SHP77 treated with DMSO at 0.1 percent for 48 hours (cell line): ENCODE measurements around the gene ME3.

Experiments
- DNase-seq: peaks from one replicate; lab custom pipeline; 2025; lab: John Stamatoyannopoulos, UW

The ME3 gene

DNA sequence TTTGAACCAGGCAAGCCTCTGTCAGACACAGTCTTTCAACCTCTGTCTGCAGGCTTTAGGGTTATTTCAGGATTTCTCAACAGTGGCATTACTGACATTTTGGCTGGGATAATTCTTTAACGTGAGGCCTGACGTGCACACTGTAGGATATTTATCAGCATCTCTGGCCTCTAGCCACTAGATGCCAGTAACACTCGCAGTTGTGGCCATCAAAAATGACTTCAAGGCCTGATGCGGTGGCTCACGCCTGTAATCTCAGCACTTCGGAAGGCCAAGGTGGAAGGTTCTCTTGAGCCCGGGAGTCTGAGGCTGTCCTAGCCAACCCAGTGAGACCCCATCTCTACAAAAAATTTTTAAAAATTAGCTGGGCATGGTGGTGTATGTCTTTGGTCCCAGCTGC, 184.7 kb downstream of the ME3 start:
- no peak for DNase-seq

DNA sequence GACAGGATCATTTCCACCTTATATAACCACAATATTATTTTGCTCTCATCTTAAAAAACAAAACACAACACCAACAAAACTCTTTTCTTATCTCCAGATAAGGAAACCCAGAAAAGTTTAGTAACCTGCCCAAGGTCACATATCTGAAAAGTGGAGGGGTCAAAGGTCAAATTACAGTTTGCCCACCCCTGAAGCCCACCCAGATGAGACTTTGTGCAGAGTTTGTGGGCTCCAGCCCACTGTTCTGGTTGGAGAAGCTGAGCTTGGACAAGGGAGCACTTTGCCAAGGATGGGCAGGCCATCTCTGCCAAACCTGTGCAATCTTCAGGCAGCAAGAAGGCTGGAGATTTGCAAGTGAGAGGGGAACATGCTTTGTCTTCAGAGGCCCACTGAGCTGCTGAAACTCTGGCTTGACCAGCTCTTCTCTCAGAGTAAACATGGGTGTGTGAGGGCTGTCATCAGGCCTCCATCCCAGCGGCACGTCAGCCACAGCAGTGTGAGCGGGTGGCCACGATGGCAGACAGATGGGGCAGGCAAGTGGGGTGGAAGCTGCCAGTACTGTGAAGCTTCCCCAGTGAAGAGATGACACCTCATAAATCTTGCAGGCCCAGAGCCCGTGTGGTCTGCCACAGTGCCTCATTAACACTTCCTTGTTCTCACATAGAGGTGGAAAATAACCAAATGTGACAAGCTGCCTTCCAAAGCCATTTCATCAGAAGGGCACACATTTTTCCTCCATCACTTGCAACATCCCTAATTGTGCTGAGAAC, 186.0 kb downstream of the ME3 start:
- peak; percentile 2 for DNase-seq

DNA sequence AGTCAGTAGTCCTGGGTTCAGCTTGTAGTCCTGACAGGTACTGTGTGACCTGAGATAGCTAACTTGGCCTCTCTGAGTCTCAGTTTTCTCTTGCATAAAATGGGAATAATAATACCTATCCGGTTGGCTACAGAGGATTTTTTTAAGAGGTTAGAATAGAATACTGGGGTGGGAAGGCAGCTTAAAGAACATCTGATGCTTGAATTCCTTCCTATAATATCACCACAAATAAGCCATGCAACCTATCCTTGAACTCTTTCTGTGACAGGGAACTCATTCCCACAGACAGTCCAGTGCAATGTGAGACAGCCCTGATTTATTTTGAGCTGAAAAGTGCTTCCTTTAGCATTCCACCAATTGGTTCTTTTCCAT, 187.6 kb downstream of the ME3 start:
- no peak for DNase-seq

DNA sequence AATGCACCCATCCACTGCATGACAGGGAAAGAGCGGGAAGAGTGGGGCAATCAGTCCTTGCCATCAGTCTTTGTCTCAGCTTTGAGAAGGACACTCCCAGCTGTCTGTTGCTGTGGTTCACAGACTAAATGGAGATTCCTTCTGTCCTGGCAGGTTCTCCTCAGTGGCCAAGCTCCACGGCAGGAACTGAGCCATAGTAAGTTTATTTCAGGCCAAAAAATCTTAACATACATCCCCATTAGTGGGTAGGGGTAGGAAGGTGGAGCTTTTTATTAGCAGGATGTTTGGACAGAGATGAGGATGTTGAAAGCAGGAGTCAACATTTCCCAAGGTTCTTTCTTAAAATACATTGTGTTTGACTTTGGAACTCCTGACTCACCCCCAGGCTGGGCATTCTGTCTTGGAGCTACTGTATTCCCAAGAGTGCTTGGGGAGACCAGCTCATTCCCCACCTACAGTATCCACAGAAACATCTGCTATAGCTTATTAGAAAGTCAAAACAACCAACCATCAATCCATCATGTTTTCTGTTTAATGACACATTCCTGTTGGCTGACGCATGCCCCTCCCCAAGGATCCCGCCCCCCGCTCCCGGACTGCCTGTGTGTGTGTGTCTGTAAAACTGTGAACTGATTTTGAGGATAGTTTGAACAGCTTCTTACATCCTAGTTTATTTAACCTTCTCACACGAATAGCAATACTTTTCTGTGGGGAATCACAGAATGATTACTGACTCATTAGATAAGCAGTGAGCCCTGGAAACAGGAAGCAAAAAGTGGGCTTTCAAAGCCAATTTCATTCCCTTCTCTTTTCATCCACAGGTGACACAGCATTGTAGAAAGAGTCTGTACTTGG, 188.2 kb downstream of the ME3 start:
- no peak for DNase-seq

DNA sequence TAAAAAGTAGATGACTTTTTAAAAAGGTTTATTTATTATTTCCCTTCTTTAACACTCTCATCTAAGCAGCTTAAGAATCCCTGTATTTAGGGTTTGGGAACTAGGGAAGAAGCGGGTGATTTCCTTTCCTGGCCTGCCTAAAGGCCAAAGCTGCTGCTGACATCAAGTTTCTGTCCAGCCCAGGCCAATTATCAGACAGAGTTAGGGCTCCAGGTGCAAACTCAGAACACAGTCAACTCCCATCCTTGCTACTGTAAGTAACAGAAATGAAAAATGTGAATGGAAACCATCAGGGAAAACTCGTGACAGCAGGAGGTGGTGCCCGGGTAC, 188.8 kb downstream of the ME3 start:
- DNase-seq = no peak

DNA sequence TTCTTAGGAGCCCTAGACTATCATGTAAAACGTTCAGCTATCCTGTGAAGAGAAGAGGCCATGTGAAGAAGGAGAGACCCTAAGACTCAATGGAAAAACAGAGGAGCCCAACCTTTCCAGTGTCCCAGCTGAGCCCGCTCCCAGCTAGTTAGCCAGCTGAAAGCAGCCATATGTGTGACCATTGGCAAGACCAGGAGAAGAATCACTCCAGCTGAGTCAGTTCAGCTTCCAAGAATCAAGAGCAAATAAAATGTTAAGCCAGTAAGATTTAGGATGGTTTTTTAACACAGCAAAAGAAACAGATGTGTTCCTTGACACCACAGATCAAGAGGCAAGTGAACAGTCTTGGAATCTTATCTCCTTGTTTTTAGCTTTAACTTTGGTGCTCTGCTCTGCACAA, 189.7 kb downstream of the ME3 start:
- no peak for DNase-seq

DNA sequence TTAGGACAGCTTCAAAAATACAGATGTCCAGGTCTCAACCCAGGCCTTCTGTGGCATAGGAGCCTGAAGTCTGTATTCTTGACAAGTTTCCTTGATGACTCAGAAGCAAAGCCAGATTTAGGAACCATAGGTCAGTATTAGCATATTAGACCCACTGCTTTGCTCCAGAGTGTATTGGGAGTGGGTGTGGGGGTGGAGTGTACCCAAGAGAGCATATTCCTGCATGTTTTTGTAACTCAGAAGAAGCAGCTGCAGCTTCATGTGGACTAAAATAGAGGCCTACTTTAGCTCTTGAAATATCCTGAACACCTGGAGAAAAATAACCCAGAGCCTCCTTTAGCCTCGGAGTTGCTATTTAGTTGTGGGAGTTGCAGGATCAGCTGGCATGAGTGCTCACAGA, 191.0 kb downstream of the ME3 start:
- DNase-seq = no peak

DNA sequence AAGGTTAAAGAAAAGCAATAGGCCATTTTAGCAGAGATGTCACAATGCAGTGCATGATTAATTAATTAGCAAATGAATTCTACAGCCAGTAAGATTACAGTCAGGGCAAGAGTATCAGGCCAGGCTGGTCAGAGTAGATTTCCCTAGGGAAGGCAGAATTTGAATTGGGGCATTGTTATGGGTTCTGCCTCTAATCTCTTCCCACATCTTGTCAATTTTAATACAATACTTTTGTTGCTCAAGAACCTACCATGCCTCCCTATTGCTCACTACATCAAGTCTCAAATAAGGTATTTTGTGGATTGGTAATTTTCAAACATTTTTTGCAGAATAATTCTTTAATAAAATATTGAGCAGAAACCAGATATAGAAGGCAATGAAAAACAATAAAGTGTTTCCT, 194.1 kb downstream of the ME3 start:
- DNase-seq = no peak

DNA sequence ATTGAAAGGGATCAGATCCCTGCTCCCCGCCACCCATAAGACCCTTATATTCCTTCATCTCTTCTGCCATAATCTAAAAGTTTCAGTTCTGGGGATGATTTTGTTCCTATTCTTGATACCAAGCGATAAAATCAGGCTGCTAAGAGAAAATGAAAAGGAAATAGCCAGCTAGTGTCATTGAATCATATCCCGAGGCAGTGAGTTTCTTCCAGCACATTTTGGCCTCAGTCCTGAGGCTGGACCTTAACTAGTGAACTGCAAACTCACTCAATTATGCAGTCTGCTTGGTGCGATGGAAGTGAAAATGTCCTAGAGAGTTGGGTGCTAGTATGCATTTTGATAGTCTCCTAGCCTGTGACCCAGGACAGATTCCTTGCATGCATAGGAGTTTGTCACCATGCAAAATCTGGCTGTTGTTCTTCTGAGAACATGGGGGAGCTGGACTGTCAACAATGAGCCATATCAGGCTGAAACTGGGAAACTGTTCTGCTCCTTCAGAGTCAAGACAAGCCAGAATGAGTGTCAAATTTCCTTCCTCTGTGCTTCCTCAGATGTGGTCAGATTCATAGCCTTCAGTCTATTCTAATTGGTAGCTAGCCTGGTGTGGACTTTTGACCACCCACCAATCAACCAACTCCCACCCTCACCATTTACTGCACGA, 194.8 kb downstream of the ME3 start:
- no peak for DNase-seq

DNA sequence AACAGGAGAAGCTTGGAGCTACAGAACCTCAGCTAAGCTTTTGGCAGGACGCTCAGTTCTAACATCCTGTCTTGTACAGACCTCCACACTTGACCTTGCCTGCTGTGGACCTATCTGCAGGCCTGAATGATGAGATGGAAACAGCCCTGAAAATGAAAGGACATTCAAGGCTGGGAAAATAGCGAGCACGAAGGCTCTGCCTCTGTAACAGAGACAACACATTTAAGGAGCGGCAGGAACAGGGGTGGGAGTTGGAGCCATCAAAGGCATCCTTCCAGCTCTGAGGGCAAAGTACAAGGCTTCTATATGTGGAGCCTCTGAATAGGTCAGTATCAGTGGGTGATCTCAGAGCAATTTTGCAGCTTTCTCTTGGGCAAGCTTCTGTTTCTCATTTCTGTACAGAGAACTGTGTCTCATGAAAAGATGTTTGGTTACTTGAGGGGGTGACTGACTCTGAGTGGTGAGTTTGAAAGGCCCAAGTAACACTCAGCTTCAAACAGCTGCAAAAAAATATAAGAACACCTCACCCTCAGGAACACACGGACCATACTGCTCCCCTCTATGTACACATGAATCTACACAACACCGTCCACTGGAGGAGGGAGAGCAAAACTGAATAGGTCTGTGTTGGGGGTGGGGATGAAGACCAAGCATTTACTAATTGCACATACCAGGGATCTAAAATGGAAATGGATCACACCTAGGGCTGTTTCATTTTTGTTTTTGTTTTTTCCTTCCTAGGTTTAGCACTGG, 196.1 kb downstream of the ME3 start:
- no peak for DNase-seq

DNA sequence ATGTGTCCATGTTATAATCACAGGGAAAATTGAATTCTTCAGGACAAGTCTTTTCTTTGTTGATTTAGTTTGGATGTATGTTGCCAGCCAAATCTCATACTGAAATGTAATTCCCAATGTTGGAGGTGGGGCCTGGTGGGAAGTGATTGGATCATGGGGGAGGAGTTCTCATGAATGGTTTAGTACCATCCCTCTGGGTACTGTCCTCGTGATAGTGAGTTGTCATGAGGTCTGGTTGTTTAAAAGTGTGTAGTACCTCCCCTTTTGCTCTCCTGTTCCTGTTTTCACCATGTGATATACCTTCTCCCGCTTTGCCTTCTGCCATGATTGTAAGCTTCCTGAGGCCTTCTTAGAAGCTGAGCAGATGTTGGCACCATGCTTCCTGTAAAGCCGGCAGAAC, 197.4 kb downstream of the ME3 start:
- DNase-seq = no peak

DNA sequence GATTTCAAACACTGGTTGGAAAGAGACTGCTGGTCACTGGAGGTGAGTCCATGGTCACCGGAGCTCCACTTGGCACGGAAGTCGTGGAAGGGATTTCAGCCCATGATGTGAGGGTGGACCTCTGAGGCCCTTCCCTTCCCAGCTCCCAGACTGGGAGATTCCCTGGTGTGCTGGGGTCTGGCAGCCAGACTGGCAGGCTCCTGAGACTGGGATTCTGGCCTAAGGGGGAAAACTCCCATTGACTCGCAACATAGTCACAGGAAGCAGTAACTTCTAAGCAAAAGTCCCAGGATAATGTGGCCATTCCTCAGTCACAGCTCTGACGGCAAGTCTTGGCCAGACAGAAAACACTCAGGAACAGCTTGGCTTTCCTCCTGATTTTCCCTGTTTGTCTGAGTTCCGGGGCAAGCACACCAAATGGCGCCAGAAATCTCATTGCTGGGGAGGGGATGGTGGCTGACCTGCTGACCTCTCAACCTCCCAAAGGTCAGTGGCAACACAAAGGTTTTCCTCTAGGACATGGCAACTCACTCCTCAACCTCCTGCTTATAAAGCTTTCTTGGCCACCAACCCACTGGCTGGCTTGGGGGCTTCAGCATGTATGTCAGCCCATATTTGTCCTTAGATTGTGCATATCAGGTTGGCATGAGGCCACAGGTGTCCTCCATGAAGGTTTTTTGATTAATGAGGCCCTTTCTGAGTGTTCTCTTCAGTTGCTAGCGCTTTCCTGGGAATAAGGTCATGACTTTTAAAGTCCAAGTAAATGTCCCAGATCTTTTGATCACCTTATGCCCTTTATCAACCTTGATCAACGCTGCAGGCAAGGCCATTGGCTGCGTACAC, 198.2 kb downstream of the ME3 start:
- no peak for DNase-seq

DNA sequence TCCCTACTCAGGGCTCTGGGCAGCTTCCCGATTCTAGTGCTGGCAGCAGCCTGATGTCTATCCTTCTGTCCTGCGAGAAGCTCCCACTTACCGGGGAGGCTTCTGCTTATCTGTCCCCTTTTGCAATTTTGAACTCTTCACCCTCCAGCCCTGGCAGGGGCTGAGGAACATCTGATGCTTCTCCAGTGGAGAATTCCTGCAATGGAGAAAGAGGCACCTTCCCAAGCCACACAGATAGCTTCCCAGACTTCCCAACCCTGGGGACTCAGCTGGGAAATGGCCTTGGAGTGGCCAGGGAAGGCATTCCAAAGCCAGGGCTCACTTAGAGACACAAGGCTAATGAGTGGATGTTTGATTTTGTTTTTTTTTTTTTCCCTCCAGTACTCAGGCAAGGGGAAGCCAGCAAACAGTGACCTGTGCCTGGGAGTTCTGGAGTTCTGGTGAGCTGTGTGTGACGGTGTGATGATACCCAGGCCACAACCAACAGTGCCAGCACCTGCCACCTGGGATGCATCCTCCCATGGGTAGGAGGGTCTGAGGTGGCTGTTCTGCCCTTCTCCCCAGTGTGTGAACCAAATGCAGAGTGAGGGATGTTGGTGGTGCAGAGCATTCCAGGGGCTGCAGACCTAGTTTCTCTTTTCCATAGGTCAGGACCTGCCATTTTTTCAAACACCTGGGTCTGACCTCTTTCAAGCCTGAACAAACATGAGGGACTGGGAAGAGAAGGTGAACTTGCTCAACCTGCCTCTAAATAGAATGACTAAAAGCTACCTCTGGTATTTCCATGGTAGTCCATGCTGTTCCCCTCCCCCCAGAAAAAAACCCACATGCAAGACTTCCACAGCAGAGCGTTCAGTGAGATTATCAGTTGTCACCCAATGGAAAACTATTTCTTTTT, 202.7 kb downstream of the ME3 start:
- DNase-seq = no peak

DNA sequence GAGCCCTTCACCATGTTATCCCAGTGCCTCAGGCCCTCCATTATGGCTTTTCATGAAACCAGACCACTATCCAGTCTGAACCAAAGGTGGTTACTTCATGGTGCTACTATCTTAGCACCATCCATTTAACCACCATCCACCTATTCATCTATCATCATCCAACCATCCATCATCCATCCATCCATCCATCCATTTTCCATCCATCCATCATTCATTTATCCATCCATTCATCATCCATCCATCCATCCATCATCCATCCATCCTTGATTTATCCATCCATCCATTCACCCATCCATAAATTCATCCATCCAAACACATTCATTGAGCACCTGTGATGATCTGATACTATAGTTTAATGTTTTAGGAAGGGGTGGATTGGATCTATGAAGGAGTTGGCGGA, 204.2 kb downstream of the ME3 start:
- no peak for DNase-seq

DNA sequence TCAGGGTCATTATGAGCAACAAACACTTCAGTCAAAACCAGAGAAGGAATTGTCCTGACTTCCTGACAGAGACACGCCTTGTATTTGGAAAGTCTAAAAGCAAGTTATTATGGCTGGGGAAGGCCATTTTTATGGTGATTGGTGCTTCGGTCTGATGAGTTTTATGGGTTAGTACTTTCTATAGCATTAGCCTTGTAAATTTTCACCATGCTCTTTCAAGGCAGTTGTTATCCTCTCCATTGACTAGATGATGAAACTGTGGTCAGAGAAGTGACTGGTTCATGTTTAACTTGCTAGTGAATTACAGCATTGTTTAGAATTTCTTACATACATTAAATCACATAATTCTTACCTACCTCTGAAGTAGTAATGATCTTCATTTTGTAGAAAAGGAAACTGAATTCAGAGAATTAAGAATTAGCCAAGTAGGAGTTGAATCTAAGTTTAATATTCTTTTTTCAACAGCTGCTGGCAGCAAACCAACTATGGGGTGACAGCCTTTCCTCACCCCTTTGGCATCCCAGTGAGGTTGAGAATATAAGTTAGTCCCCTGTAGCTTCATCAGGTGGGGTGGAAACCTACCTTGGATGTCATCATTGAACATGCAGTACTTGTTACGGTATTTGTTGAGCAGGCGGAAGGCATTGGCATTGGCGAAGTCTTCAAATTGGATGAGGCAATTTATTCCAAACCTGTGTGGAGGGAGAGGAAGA, 207.8 kb downstream of the ME3 start:
- no peak for DNase-seq

DNA sequence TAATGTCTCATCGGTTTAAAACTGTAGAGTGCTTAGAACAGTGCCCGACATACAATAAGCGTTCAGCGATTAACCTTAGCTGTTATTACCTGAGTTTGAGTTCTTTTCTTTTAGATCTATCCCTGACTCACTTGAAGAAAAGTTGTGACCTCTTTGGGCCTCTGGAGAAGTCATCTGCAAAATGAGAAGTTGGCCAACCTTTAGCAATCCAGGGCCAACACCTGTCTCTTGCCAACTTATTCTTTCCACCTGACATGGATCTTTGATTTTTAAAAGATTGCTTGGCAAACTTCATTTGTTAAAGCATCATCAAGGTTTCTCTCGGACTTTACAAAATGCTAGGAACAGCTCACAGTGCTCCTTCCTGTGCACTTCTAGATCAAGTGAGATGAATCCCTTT, 208.5 kb downstream of the ME3 start:
- no peak for DNase-seq

DNA sequence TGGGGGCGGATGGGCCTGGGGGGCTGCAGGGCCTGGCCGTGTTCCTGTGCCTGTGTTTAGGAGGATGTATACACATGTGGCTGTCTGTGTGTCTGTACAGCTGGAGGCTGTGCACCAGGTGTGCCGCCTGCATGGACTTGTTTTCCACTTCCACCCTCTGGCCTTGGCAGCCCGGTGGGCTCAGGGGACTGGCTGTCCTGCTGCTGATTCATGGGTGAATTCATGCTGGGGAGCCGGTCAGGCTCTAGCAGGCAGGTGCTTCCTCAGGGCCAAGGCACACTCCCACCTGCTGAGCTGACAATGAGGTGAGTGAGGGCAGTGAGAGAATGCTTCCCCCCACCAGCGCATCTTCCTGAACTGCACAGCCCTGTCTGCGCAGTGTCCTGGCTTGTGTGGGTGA, 209.3 kb downstream of the ME3 start:
- no peak for DNase-seq

DNA sequence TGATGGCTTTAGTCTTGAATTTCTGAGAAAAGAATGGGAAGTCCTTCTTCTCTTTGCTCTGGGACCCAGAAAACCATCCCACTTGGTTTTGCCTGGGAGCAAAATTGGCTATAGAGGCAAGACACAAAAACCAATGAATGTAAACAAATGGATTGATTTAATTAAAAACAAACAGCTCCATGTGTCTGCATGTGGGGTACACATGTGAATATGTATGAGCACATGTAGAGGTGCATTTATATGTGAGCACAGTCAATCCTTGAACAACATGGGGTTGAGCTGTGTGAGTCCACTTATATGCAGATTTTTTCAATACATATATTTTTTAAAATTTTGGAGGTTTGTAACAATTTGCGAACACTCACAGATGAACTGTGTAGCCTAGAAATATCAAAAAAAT, 210.5 kb downstream of the ME3 start:
- no peak for DNase-seq

DNA sequence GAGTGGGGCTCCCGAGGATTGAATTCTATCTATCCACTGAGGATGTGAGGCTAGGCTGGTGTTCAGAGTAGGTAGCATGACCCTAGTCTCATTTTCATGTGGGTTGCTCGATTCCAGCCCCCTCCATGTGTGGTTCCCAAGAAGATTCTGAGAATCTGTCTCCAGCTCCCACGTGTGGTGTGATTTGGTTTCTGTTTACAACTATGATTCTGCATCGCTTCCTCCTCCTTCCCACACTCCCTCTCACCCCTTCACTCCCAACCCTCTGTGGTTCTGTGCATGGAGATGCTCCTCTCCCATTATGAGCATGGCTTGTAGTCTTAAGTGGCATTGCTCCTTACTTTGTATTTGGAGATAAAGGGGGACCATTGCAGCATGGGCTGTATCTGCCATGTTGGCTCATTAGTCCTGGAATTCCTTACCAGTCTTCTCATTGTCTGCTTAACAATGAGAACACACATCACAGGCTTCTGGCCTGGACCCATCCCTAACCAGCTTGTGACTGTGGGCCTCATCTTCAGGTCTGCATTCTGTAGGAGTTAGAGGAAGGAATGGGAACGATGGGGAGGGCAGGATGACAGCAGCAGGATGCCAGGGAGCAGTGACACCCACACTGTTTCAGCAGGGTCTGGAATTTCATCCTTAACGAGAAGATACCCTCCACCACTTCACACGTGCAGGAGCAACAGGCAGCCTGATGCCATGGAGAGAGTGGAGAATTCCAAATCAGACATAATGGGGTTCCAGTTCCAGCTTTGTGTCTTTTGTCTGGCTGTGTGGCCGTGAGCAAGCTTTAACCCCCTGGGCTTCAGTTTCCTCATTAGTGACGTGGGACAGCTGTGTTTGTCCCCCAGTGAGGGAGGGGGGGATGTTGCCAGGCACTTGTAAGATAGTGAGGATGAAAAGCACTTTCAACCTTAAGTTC, 211.7 kb downstream of the ME3 start:
- no peak for DNase-seq
